Measurements from ENCODE around the gene ARHGAP35.

Gene ARHGAP35

DNA sequence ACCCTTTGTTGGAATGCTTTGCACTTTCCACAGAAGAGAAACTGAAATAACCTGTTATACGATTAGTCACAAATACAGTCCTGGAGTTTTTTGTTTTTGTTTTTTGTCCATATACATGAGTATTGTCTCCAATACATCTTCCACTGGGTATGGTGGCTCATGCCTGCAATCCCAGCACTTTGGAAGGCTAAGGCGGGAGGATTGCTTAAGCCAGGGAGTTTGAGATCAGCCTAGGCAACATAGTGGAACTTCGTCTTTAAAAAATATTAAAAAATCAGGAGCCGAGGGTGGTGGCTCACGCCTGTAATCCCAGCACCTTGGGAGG lies 35.1 kb upstream of the ARHGAP35 start:
- Histone ChIP-seq H2AFZ (ENCODE audit: low read length, unreplicated experiment) (no peak overlapping the region), H3K4me1 (ENCODE audit: control insufficient read depth, insufficient read depth, low read length, unreplicated experiment) (no peaks in the 10 kb centered on the region), H3K79me2 (ENCODE audit: control insufficient read depth, insufficient read depth, low read length, unreplicated experiment) (no peaks in the 10 kb centered on the region)

DNA sequence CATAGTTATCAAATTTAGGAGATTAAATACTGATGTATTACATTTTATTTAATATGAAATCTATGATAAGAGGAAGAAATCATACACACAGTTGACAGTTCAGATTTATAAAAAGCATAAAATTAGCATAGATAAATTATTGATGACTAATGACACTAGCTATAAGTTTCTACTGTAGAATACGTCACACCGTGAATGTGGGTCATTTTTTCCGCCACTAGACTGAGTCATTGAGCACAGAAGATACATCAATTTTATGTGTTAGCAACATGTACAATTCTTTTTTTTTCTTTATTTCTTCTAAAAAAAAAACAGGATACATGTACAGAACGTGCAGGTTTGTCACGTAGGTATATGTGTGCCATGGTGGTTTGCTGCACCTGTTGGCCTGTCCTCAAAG lies 32.3 kb upstream of the ARHGAP35 start:
- H3K79me2 ChIP-seq (ENCODE audit: control insufficient read depth, insufficient read depth, low read length, unreplicated experiment): no peaks in the 10 kb centered on the region
- H3K27me3 ChIP-seq (ENCODE audit: insufficient read depth, low read length): no peaks in the 10 kb centered on the region
- H3K4me1 ChIP-seq (ENCODE audit: control insufficient read depth, insufficient read depth, low read length, unreplicated experiment): no peaks in the 10 kb centered on the region
- no peaks in the 10 kb centered on the region for H3K36me3 ChIP-seq (ENCODE audit: insufficient read depth, low read length)
- H3K27ac ChIP-seq (ENCODE audit: low read depth, low read length): no peak overlapping the region
- H2AFZ ChIP-seq (ENCODE audit: low read length, unreplicated experiment): no peak overlapping the region
- no peak overlapping the region for H3K4me3 ChIP-seq (ENCODE audit: low read depth, low read length)

More for the DNA sequence above, 35.1 kb upstream of the ARHGAP35 start:
- Histone ChIP-seq H3K36me3 (ENCODE audit: insufficient read depth, low read length) (no peaks in the 10 kb centered on the region), H3K4me3 (ENCODE audit: low read depth, low read length) (no peak overlapping the region), H3K27me3 (ENCODE audit: insufficient read depth, low read length) (no peaks in the 10 kb centered on the region), H3K27ac (ENCODE audit: low read depth, low read length) (no peak overlapping the region)

GRCh38 chr19:46830864-46831263 lies 29.9 kb upstream of the ARHGAP35 start:
- Histone ChIP-seq H3K27me3 (ENCODE audit: insufficient read depth, low read length) (no peaks in the 10 kb centered on the region), H3K79me2 (ENCODE audit: control insufficient read depth, insufficient read depth, low read length, unreplicated experiment) (no peaks in the 10 kb centered on the region), H3K27ac (ENCODE audit: low read depth, low read length) (no peak overlapping the region), H3K4me1 (ENCODE audit: control insufficient read depth, insufficient read depth, low read length, unreplicated experiment) (no peaks in the 10 kb centered on the region), H3K4me3 (ENCODE audit: low read depth, low read length) (no peak overlapping the region), H3K36me3 (ENCODE audit: insufficient read depth, low read length) (no peaks in the 10 kb centered on the region), H2AFZ (ENCODE audit: low read length, unreplicated experiment) (no peak overlapping the region)

- H3K27ac ChIP-seq (ENCODE audit: low read depth, low read length): no peak overlapping the region
Measured at GRCh38 chr19:46834121-46834520, 26.7 kb upstream of the ARHGAP35 start.

GRCh38 chr19:46834984-46835383 lies 25.8 kb upstream of the ARHGAP35 start:
- H3K4me3 ChIP-seq (ENCODE audit: low read depth, low read length): no peak overlapping the region
- H3K79me2 ChIP-seq (ENCODE audit: control insufficient read depth, insufficient read depth, low read length, unreplicated experiment): no peaks in the 10 kb centered on the region
- no peaks in the 10 kb centered on the region for H3K27me3 ChIP-seq (ENCODE audit: insufficient read depth, low read length)
- no peaks in the 10 kb centered on the region for H3K36me3 ChIP-seq (ENCODE audit: insufficient read depth, low read length)
- no peak overlapping the region for H3K27ac ChIP-seq (ENCODE audit: low read depth, low read length)
- H3K4me1 ChIP-seq (ENCODE audit: control insufficient read depth, insufficient read depth, low read length, unreplicated experiment): no peaks in the 10 kb centered on the region
- no peak overlapping the region for H2AFZ ChIP-seq (ENCODE audit: low read length, unreplicated experiment)

More at GRCh38 chr19:46834121-46834520, 26.7 kb upstream of the ARHGAP35 start:
- no peak overlapping the region for H2AFZ ChIP-seq (ENCODE audit: low read length, unreplicated experiment)
- no peaks in the 10 kb centered on the region for H3K79me2 ChIP-seq (ENCODE audit: control insufficient read depth, insufficient read depth, low read length, unreplicated experiment)
- H3K27me3 ChIP-seq (ENCODE audit: insufficient read depth, low read length): no peaks in the 10 kb centered on the region
- no peak overlapping the region for H3K4me3 ChIP-seq (ENCODE audit: low read depth, low read length)
- H3K4me1 ChIP-seq (ENCODE audit: control insufficient read depth, insufficient read depth, low read length, unreplicated experiment): no peaks in the 10 kb centered on the region
- H3K36me3 ChIP-seq (ENCODE audit: insufficient read depth, low read length): no peaks in the 10 kb centered on the region

DNA sequence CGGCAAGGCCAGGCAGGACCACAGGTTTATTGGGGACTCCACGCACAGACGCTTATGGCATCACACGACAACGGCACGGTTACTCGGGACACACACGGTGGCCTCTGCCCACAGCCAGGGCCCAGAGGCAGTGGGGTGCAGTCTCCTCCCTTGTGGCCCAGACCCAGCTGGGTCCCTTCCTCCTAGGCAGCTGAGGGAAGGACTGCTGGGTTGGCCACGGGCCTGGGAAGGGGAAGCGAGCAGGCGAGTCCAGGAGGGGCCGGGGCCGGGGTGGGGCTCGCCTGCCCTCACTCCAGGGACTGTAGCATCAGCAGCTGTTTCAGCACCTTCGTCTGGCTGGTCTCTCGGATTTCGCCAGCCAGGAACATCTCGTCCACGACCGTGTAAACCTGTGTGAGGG lies 22.6 kb upstream of the ARHGAP35 start:
- H3K79me2 ChIP-seq (ENCODE audit: control insufficient read depth, insufficient read depth, low read length, unreplicated experiment): peaks cover 10% of the 10 kb centered on the region
- no peak overlapping the region for H2AFZ ChIP-seq (ENCODE audit: low read length, unreplicated experiment)
- H3K27me3 ChIP-seq (ENCODE audit: insufficient read depth, low read length): no peaks in the 10 kb centered on the region
- H3K36me3 ChIP-seq (ENCODE audit: insufficient read depth, low read length): no peaks in the 10 kb centered on the region
- no peak overlapping the region for H3K27ac ChIP-seq (ENCODE audit: low read depth, low read length)
- H3K4me1 ChIP-seq (ENCODE audit: control insufficient read depth, insufficient read depth, low read length, unreplicated experiment): peaks cover 9% of the 10 kb centered on the region
- H3K4me3 ChIP-seq (ENCODE audit: low read depth, low read length): no peak overlapping the region

DNA sequence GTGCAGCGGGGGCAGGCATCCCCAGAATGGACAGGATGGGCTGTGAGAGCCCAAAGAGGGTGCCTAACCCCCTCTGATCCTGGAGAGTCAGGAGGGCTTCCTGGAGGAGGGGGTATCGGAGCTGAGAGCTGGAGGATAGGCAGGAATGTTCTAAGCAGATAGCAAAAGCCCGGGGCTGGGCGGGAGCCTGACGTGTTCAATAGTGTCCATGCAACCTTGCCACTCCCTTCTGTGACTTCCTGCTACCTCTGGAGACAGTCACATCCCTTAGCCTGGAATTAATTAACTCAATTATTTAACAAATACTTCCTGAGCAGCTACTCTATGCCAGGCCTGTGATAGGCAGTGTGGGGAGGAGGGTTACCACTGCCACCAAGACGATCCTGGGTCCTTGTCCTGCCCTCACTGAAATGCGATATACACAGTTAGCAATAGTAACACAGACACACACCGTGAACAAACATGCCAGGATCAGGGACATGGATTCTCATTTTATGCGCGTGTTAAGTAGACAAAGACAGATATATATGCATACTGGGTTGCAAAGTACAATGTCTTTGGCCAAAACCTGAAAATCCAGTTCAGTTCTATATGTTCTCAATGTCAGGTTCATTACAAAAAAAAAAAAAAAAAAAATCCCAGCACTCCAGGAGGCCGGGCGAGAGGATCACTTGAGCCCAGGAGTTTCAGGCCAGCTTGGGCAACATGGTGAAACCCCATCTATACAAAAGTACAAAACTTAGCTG lies 20.9 kb upstream of the ARHGAP35 start:
- H3K79me2 ChIP-seq (ENCODE audit: control insufficient read depth, insufficient read depth, low read length, unreplicated experiment): peaks cover 10% of the 10 kb centered on the region
- no peak overlapping the region for H2AFZ ChIP-seq (ENCODE audit: low read length, unreplicated experiment)
- no peak overlapping the region for H3K27ac ChIP-seq (ENCODE audit: low read depth, low read length)
- H3K36me3 ChIP-seq (ENCODE audit: insufficient read depth, low read length): no peaks in the 10 kb centered on the region
- H3K27me3 ChIP-seq (ENCODE audit: insufficient read depth, low read length): no peaks in the 10 kb centered on the region
- H3K4me3 ChIP-seq (ENCODE audit: low read depth, low read length): no peak overlapping the region
- peaks cover 9% of the 10 kb centered on the region for H3K4me1 ChIP-seq (ENCODE audit: control insufficient read depth, insufficient read depth, low read length, unreplicated experiment)

DNA sequence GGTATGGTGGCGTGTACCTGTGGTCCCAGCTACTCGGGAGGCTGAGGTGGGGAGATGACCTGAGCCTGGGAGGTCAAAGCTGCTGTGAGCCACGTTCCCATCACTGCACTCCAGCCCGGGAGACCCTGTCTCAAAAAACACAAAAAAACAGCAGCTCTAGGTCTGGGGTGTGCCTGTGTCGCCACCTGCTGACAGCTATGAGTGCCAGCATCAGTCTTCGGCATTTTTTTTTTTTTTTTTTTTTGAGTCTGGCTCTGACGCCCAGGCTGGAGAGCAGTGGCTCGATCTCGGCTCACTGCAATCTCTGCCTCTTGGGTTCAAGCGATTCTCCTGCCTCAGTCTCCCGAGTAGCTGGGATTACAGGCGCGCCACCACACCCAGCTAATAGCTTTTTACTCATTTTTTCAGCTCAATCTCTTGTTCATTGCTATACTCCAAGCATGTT lies 20.3 kb upstream of the ARHGAP35 start:
- Histone ChIP-seq H3K27me3 (ENCODE audit: insufficient read depth, low read length) (no peaks in the 10 kb centered on the region), H3K27ac (ENCODE audit: low read depth, low read length) (no peak overlapping the region), H3K36me3 (ENCODE audit: insufficient read depth, low read length) (no peaks in the 10 kb centered on the region; the same call in 1 of the 2 replicates), H3K4me3 (ENCODE audit: low read depth, low read length) (no peak overlapping the region), H3K79me2 (ENCODE audit: control insufficient read depth, insufficient read depth, low read length, unreplicated experiment) (peaks cover 11% of the 10 kb centered on the region), H3K4me1 (ENCODE audit: control insufficient read depth, insufficient read depth, low read length, unreplicated experiment) (peaks cover 9% of the 10 kb centered on the region), H2AFZ (ENCODE audit: low read length, unreplicated experiment) (no peak overlapping the region)

GRCh38 chr19:46841458-46842083 lies 19.2 kb upstream of the ARHGAP35 start:
- H3K36me3 ChIP-seq (ENCODE audit: insufficient read depth, low read length): no peaks in the 10 kb centered on the region; the same call in 1 of the 2 replicates
- H3K79me2 ChIP-seq (ENCODE audit: control insufficient read depth, insufficient read depth, low read length, unreplicated experiment): peaks cover 20% of the 10 kb centered on the region
- H3K27ac ChIP-seq (ENCODE audit: low read depth, low read length): no peak overlapping the region
- H3K27me3 ChIP-seq (ENCODE audit: insufficient read depth, low read length): no peaks in the 10 kb centered on the region
- peaks cover 9% of the 10 kb centered on the region for H3K4me1 ChIP-seq (ENCODE audit: control insufficient read depth, insufficient read depth, low read length, unreplicated experiment)
- no peak overlapping the region for H3K4me3 ChIP-seq (ENCODE audit: low read depth, low read length)
- H2AFZ ChIP-seq (ENCODE audit: low read length, unreplicated experiment): no peak overlapping the region

- Histone ChIP-seq H3K4me3 (ENCODE audit: low read depth, low read length) (no peak overlapping the region), H3K4me1 (ENCODE audit: control insufficient read depth, insufficient read depth, low read length, unreplicated experiment) (peaks cover 9% of the 10 kb centered on the region), H3K36me3 (ENCODE audit: insufficient read depth, low read length) (no peaks in the 10 kb centered on the region; the same call in 1 of the 2 replicates), H3K27ac (ENCODE audit: low read depth, low read length) (no peak overlapping the region), H3K79me2 (ENCODE audit: control insufficient read depth, insufficient read depth, low read length, unreplicated experiment) (peaks cover 30% of the 10 kb centered on the region), H3K27me3 (ENCODE audit: insufficient read depth, low read length) (no peaks in the 10 kb centered on the region), H2AFZ (ENCODE audit: low read length, unreplicated experiment) (no peak overlapping the region)
Measured at GRCh38 chr19:46842791-46843190, 18.0 kb upstream of the ARHGAP35 start.

GRCh38 chr19:46844067-46844489 lies 16.7 kb upstream of the ARHGAP35 start:
- H3K79me2 ChIP-seq (ENCODE audit: control insufficient read depth, insufficient read depth, low read length, unreplicated experiment): peaks cover 38% of the 10 kb centered on the region
- no peak overlapping the region for H3K4me3 ChIP-seq (ENCODE audit: low read depth, low read length)
- no peak overlapping the region for H2AFZ ChIP-seq (ENCODE audit: low read length, unreplicated experiment)
- no peaks in the 10 kb centered on the region; the same call in 1 of the 2 replicates for H3K36me3 ChIP-seq (ENCODE audit: insufficient read depth, low read length)
- H3K4me1 ChIP-seq (ENCODE audit: control insufficient read depth, insufficient read depth, low read length, unreplicated experiment): peaks cover 9% of the 10 kb centered on the region
- H3K27me3 ChIP-seq (ENCODE audit: insufficient read depth, low read length): no peaks in the 10 kb centered on the region
- H3K27ac ChIP-seq (ENCODE audit: low read depth, low read length): no peak overlapping the region

All from ACC112 (cell line).